RWPE2 (cell line): ENCODE measurements around the gene NDUFB11.

Experiments
- ATAC-seq: fragments of 200-7000 bp; cut with Tn5 transposase; 3 replicates; pipeline ENCODE4 v1.9.1; 2021; ENCODE audit warnings: low read depth
- DNase-seq: peaks from one replicate; pipeline ENCODE4 v3.0.0-alpha.2; 2020; ENCODE audit warnings: low spot score
- H3K27ac ChIP-seq: fragments of 450-650 bp; 2 replicates; pipeline ENCODE4 v1.5.1; 2017; ENCODE audit warnings: mild to moderate bottlenecking; ENCODE audit not compliant: poor library complexity, severe bottlenecking
- H3K27me3 ChIP-seq: fragments of 250-450 bp; sonication (Bioruptor Pico); 2 replicates; pipeline ENCODE4 v1.5.1; 2021; ENCODE audit warnings: mild to moderate bottlenecking, moderate library complexity; ENCODE audit not compliant: insufficient read depth, poor library complexity, severe bottlenecking
- H3K36me3 ChIP-seq: fragments of 250-450 bp; sonication (Bioruptor Pico); 2 replicates; pipeline ENCODE4 v1.5.1; 2020; ENCODE audit warnings: low read depth, mild to moderate bottlenecking, moderate library complexity
- H3K4me1 ChIP-seq: fragments of 250-450 bp; sonication (Bioruptor Pico); 2 replicates; pipeline ENCODE4 v1.5.1; 2021; ENCODE audit warnings: mild to moderate bottlenecking, moderate library complexity; ENCODE audit not compliant: insufficient read depth, poor library complexity, severe bottlenecking
- H3K4me3 ChIP-seq: fragments of 250-450 bp; sonication (Bioruptor Pico); 2 replicates; pipeline ENCODE4 v1.5.1; 2021; ENCODE audit warnings: mild to moderate bottlenecking, moderate library complexity; ENCODE audit not compliant: severe bottlenecking
- H3K9me3 ChIP-seq: fragments of 250-450 bp; sonication (Bioruptor Pico); 2 replicates; pipeline ENCODE4 v1.5.1; 2021; ENCODE audit warnings: mild to moderate bottlenecking, moderate library complexity; ENCODE audit not compliant: severe bottlenecking
- CTCF ChIP-seq: fragments of 450-650 bp; IDR thresholded peaks from one replicate; pipeline ENCODE4 v1.5.1; 2017; ENCODE audit warnings: mild to moderate bottlenecking, moderate library complexity; ENCODE audit not compliant: poor library complexity, severe bottlenecking

The NDUFB11 gene

GRCh38 chrX:47168495-47169073, 24.1 kb upstream of the NDUFB11 start:
- Histone ChIP-seq H3K27ac (no peak overlapping the region), H3K9me3 (no peaks in the 10 kb centered on the region), H3K27me3 (no peaks in the 10 kb centered on the region), H3K4me1 (no peaks in the 10 kb centered on the region), H3K4me3 (no peak overlapping the region), H3K36me3 (peaks cover 5% of the 10 kb centered on the region; the same call in 1 of the 2 replicates)
- ATAC-seq (no peak), DNase-seq (no peak)
- TF ChIP-seq CTCF: no peak

GRCh38 chrX:47166126-47166525, 21.6 kb upstream of the NDUFB11 start:
- Histone ChIP-seq H3K27ac (no peak overlapping the region), H3K9me3 (no peaks in the 10 kb centered on the region), H3K4me3 (no peak overlapping the region), H3K27me3 (no peaks in the 10 kb centered on the region), H3K36me3 (peaks cover 9% of the 10 kb centered on the region; the same call in 1 of the 2 replicates), H3K4me1 (no peaks in the 10 kb centered on the region)
- no peak for ATAC-seq
- no peak for TF ChIP-seq CTCF
- no peak for DNase-seq

- Histone ChIP-seq H3K4me1 (no peaks in the 10 kb centered on the region), H3K36me3 (peaks cover 9% of the 10 kb centered on the region; the same call in 1 of the 2 replicates), H3K27ac (no peak overlapping the region), H3K4me3 (no peak overlapping the region), H3K9me3 (no peaks in the 10 kb centered on the region), H3K27me3 (no peaks in the 10 kb centered on the region)
- ATAC-seq (no peak), DNase-seq (no peak)
- TF ChIP-seq CTCF: no peak
Measured at GRCh38 chrX:47164420-47164819, 19.9 kb upstream of the NDUFB11 start.

- peaks cover 8% of the 10 kb centered on the region; the same call in 1 of the 2 replicates for H3K36me3 ChIP-seq
- H3K4me1 ChIP-seq: no peaks in the 10 kb centered on the region
- no peak overlapping the region for H3K4me3 ChIP-seq
- no peak for TF ChIP-seq CTCF
- H3K9me3 ChIP-seq: no peaks in the 10 kb centered on the region
- no peak for DNase-seq
- H3K27ac ChIP-seq: no peak overlapping the region
- ATAC-seq: no peak
- no peaks in the 10 kb centered on the region for H3K27me3 ChIP-seq
Measured at GRCh38 chrX:47162927-47163583, 18.6 kb upstream of the NDUFB11 start.

- DNase-seq (no peak), ATAC-seq (no peak)
- Histone ChIP-seq H3K27me3 (no peaks in the 10 kb centered on the region), H3K4me1 (no peaks in the 10 kb centered on the region), H3K27ac (no peak overlapping the region), H3K4me3 (no peak overlapping the region), H3K9me3 (no peaks in the 10 kb centered on the region), H3K36me3 (peaks cover 14% of the 10 kb centered on the region; the same call in 1 of the 2 replicates)
- no peak for TF ChIP-seq CTCF
Measured at GRCh38 chrX:47160781-47161180, 16.3 kb upstream of the NDUFB11 start.
